Esophagus squamous epithelium (tissue), 4 donors: ENCODE measurements around the gene OR7A10.

Experiments
- CTCF ChIP-seq, 6 experiments: fragments of 450-650 bp in 4 of 6; fragments of 200-600 bp in 2 of 6; sonication (generic) in 2 of 6; IDR thresholded peaks; one replicate each; pipeline ENCODE4 v1.5.1; 2016 to 2019; ENCODE audit warnings: antibody characterized with exemption in 6 of 6, mild to moderate bottlenecking in 4 of 6, moderate library complexity in 4 of 6
- POLR2A ChIP-seq, 4 donors: fragments of 450-650 bp; IDR thresholded peaks; one replicate each; pipeline ENCODE4 v1.6.1; 2017; ENCODE audit warnings: antibody characterized with exemption in 4 of 4, mild to moderate bottlenecking in 4 of 4, moderate library complexity in 3 of 4

GRCh38 chr19:14868497-14868896, 19.8 kb upstream of the OR7A10 start:
- TF ChIP-seq CTCF (IDR thresholded peaks at IDR 0.05) (no peak), POLR2A (IDR thresholded peaks at IDR 0.05) (no peak)
